DMS114 treated with DMSO at 0.1 percent for 48 hours (cell line): ENCODE results near the gene RNF182.
"Not testable (repeated sequence)": the region's sequence is repeated elsewhere in the genome, so short reads cannot be mapped to it uniquely, and the experiment has no call there.

Experiments used
- DNase-seq: peaks from one replicate; lab custom pipeline; 2025; ENCODE audit not compliant: unreplicated experiment; lab: John Stamatoyannopoulos, UW

The RNF182 gene

DNA sequence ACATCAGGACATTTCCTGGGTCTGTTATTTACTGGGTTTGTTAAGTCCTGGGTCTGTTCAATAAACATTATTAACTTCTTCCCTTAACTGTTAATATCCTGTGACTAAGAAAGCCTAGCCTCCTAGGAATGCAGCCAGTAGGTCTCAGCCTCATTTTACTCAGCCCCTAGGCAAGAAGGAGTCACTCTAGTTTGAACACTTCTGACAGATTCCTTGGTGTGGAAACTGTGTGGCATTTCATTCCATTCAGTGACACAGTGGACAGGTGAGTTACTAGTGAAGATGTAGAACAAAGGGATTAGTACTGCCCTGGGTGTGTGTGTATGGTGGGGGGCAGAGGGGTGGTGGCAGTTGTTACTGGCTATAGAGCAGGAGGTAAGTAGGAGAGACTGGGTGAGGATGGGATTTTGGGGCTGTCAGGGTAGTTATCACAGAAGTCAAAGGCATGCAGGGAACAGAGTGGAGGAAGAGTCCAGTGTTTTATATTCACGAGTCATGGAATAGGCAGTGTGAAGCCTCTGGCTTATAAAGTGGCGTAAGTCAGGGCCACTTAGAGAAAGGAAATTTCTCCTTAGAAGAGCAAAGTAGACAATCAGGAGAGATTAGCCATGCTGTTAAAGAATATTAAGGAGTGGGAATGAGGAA, 28.4 kb downstream of the RNF182 start:
- no peak for DNase-seq

DNA sequence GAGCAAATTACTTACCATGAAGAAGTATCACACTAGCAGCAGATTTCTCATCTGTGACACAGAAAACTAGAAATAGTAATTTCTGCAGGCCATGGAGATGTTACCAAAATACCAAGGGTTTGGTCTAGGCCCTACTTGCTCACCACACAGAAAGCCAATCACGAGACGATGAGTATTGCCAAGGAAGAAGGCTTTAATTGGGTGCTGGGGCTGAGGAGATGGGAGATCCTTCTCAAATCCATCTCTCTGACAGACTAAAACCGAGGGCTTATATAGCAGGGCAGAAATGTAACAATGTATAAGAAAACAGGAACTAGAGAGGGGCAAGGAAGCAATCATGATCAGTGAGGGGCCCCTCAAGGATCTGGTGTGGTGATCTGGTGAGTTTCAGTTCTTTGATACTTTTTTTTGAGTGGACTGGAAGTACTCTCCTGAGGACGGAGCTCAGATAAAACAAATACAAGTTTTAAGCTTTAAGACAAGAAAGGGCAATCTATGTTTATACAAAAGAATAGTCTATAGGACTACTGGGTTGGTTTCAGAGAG, 40.9 kb downstream of the RNF182 start:
- no peak for DNase-seq

DNA sequence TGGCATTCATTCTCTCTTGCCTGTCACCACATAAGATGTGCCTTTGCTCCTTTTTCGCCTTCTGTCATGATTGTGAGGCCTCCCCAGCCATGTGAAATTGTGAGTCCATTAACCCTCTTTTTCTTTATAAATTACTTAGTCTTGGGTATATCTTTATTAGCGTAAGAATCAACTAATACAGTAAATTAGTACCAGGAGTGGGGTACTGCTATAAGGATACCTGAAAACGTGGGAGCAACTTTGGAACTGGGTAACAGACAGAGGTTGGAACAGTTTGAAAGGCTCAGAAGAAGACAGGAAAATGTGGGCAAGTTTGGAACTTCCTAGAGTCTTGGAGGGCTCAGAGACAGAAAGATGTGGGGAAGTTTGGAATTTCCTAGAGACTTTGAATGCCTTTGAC, 46.6 kb downstream of the RNF182 start:
- no peak for DNase-seq

DNA sequence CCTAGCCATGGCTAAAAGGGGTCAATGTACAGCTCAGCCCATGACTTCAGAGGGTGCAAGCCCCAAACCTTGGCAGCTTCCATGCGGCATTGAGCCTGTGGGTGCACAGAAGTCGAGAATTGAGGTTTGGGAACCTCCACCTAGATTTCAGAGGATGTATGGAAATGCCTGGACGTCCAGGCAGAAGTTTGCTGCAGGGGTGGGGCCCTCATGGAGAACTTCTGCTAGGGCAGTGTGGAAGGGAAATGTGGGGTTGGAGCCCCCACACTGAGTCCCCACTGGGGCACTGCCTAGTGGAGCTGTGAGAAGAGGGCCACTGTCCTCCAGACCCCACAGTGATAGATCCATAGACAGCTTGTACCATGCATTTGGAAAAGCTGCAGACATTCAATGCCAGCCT, 47.9 kb downstream of the RNF182 start:
- DNase-seq = not testable (repeated sequence)

DNA sequence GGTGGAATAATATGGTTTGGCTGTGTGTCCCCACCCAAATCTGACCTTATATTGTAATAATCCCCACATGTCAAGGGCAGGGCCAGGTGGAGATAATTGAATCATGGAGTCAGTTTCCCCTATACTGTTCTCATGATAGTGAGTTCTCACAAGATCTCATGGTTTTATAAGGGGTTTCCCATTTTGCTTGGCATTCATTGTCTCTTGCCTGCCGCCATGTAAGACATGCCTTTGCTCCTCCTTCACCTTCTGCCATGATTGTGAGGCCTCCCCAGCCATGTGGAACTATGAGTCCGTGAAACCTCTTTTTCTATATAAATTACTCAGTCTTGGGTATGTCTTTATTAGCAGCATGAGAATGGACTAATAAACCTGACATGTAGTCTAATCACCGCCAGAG, 48.7 kb downstream of the RNF182 start:
- not testable (repeated sequence) for DNase-seq

DNA sequence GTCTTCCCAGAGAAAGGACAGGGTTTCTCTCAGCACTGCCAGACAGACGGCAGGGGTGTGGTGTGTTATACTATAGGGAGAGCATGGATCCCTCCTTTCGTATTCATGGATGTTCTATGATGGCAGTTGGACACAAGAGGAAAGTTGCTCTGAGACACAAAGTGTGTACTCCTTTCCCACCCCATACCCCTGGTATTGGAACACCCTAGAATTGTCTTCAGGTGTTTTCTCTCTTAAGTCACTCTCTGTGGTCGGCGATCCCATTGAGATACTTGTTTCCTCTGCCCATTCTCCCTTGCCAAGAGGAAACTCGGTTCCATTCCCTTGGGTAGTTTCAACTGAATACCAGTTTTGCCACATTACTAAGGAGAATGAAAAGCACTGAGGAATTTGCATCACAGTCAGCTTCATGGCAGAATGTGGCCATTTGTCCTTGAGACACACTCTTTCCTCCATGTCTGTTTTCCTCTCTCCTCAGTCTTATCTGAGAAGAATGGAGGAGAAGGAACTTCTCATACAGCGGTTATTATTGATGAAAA, 53.4 kb downstream of the RNF182 start:
- DNase-seq = no peak

DNA sequence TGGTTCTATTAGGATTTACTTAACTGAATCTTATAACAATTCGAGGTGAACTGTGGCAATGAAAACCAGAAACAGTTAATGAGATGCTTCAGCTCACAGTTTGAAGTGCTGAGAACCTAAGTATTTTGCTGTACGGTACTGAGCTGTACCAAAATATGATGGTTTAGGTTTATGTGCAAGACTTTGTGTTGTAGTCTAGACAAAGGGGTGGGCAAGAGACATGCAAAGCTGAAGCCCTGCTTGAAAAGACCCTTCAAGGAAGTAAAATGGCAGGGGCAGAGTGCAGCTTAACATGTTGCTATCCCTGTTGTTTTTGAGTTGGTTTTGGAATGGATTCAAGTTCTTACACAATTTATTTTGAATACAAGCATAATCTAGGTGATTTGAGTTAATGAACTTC, 54.0 kb downstream of the RNF182 start:
- DNase-seq = no peak

DNA sequence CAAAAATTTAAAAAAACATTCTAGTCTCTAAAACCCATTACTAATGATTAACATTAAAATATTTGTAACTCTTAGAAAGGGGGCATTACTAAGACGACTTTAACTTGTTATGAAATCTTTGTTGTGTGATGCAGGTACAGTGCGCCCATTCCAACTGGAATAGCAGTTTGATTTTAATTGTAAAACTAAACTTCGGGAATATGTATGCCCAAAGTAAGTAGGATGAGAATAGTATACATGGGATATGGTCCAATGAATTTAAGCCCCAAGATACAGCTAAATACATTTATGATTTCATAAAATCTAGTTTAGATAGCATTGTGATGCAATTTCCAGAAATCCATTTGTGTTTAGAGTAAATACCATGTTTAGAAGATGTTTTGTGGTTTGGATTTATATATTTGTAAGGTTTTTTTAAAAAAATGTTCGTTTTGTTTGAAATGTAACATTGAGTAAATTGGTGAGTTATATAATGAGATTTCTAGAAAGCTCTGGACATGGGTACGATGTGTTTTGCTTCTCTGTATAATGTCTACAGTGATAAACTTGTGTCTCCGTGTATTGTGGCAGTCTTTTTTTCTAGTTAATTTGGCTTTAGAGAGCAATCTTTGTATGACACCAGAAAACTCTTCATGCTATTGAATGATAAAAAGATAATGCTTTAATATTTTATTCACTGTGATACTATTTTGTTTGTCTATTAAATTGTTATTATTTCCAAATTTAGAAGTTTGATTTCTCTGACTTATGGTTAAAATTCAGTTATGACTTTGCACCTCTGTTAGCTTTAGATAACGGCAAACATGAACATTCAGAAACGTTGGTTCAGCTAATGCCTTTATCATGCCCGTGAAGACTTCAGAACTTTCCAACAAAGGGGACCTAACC, 54.8 kb downstream of the RNF182 start:
- no peak for DNase-seq

DNA sequence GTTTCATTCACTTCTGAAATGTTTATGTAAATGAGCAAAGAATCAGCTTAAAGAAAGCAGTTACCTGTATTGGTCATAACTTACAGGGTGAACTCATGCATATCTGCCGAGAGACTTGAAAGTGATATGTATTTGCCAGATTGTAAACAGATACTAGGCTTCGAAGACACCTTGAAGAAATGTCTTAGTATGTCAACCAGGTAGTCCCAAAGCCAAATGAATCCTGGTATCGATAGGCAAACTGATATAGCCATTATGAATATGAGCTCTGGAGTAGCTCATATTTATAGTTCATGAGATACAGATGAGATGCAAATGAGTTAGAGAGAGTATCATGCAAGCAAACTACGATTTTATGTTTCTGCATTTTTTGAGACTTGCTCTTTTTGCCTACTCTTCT, 55.8 kb downstream of the RNF182 start:
- DNase-seq = no peak

DNA sequence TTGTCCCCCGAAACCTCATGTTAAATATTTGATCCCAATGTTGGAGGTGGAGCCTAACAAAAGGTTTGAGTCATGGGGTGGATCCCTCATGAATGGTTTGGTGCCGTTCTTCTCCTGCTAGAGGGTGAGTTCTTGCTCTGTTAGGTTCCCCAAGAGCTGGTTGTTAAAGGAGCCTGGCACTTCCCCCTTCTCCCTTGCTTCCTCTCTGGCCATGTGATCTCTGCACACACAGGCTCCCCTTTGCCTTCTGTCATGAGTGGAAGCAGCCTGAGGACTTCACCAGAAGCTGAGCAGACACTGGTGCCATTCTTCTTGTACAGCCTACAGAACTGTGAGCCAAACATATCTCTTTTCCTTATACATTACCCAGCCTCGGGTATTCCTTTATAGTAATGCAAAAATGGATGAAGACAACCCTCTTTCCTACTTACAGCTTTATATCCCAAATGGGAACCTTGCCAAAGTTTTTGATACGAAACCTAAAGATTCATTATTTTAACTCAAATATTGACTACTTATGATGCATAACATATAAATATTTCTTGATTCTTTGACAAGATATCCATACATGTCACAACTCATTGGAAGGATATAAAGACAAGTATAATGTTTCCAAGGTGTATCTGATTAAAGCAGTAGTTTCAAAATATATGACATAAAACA, 61.0 kb downstream of the RNF182 start:
- no peak for DNase-seq

DNA sequence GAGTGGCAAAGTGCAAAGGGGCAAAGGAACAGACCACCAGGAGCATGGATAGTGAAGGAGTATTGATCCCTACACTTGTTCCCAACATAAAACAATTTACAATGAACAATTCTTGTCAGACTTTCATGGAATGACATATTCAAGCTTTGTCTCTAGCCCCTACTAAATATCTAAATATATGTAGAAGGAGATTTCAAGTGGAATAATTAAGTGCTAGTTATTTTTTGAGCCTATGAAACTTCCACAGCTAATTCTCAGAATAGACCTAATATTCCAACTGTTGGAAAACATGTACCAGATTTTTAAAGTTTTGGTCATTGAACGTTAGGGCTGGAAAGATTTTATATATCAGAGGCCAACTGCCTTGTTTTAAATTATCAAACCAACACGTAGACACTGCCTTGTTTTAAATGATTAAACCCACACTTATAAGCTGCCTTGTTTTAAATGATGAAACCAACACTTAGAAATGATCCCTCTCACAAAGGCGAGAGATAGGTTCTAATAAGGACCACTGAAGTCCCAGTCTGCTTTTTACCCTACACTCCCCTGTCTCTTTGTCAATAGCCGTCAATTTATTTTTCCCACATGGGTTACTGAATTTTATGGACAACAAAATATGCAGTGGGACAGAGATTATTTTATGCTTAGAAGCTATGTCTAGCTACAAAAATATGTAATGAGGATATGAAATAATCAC, 62.1 kb downstream of the RNF182 start:
- no peak for DNase-seq

DNA sequence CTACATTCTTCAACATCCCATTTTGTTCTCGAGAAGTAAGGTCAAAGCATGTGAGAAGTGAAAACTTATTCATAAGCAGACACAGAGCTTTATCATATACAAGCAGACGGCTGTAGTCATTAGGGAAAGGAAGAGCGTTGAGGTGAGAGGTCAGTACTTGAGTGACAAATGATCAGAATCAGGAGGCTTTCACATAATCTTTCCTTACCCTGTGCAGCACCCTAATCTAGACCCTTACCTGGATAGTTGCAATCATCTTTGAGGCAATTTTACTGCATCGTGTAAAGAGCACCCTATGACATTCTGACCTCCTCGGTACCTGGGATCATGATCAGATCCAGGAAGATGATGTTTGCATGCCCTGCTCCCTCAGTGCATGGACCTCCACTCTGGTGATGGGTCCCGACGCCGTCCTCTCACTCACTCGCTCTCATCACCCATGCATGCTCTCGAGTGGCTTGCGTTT, 62.7 kb downstream of the RNF182 start:
- DNase-seq = no peak

DNA sequence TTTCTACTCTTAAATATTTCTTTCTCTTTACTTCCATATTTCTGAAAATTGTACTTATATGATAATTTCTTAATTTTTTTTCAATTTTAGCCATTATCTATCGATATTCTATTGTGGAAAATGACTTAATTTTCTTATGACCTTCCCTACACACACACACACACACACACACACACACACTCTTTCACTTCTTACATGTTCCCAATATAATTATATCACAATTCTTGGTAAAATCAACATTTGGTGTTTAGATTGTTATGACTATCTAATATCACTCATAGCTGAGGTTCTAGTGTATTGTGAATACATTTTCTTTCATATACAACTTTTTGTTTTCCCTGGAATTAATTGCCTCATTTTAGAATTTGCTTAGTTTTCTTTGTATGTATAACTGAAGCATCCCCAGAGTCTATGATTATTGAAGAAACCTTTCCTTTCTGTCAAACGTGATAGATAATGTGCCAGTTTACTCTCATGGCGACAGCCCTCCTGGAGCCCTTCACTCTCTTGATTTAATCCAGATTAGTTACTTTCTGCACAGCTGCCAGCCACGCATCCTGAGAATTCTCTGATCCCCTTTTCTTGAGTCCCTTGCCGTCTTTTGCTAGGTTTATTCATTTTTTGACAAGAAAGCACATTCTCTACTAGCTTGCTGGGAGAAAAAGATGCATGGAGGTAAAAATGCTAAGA, 63.4 kb downstream of the RNF182 start:
- no peak for DNase-seq

DNA sequence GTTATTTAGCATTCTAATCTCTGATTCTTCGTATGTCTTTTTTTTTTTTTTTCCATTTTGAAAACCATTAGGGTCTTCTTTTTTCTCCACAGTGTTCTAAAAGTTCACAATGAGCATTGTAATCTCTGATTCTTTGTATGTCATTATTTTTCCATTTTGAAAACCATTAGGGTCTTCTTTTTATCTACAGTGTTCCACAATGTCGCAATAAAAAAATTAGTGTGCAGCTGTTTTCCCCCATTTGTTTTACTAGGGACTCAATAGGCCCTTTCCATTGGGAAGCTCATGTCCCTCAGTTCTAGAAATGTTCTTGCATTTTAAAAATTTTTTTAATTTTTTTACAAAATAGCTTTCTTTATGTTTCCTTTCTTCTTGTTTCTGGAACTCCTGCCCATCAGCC, 64.2 kb downstream of the RNF182 start:
- no peak for DNase-seq

DNA sequence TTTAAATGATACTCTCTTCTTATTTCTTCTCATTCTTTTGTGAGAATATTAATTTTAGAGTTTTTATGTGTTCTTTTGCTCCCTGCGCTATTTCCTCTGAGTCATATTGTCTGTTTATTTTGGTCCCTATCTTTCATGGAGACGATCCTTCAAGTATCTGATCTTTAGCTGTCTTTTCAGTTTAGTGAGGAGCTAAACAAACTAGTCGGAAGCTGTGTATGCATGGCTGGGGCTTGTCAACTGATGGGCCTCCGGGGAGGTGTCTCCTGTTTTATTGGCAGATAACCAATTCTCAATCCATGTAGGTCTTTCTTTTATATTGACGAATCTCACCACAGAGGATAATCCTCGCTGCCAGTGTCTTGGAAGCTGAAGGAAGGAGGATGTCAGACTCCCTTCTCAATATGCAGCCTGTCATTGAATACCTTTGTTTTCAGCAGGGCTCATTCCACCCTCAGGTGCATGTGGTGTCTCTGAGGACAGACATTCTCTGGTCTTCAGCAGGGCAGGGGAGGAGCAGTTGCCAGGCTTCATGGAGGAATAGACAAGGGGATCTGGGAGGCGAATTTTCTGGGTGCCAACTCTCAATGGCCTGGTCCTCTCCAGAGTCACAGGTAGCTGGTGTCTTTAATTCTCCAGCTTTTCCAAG, 64.9 kb downstream of the RNF182 start:
- DNase-seq = no peak

DNA sequence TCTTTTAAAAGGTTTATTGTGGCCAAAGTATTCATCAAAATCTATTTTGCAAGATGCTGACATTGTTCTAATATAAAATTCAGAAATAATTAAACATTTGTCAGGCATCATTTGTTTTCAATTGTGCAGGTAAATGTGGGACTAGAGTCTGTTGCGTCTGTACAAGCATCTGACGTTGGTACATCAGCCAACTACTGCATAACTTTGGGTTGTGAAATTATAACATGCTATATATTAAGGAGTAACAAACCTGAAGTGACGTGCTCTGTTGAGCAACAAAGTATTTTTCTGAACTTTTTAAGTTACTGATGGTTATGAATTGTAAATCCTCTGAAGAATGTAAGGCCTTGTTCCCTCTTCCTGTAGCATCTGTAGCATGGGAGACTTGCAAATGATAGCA, 66.0 kb downstream of the RNF182 start:
- no peak for DNase-seq

DNA sequence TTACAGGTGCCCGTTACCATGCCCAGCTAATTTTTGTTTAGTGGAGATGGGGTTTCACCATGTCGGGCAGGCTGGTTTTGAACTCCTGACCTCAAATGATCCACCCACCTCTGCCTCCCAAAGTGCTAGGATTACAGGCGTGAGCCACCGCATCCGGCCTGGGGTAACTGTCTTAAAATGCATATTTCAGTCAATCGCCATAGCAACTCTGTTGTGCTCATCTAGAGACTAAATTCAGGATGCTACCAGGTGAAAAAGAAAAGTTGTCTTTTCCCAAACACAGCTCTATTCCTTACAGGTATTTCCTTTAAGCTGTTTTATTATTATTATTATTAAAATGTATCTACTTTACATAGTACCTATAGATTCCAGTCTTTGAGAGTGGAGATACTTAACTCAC, 66.6 kb downstream of the RNF182 start:
- no peak for DNase-seq

DNA sequence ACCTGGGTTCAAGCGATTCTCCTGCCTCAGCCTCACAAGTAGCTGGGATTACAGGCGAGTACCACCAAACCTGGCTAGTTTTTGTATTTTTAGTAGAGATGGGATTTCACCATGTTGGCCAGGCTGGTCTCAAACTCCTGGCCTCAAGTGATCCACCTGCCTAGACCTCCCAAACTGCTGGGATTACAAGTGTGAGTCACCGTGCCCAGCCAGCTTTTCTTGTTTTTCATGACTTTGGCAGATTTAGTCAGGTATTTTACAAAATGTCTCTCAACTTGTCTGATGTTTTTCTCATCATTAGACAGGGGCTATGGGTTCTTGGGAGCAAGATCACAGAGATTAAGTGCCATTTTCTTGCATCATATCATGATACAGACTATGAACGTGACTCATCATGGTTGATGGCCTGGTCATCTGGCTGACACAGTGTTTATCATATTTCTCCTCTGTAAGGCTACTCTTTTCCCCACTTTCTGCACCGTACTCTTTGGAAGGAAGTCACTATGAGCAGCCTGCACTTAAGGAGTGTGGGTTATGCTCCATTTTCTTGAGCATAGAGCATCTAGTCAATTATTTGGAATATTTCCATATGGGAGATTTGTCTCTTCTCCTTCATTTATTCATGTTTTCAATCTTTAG, 67.8 kb downstream of the RNF182 start:
- DNase-seq = no peak

DNA sequence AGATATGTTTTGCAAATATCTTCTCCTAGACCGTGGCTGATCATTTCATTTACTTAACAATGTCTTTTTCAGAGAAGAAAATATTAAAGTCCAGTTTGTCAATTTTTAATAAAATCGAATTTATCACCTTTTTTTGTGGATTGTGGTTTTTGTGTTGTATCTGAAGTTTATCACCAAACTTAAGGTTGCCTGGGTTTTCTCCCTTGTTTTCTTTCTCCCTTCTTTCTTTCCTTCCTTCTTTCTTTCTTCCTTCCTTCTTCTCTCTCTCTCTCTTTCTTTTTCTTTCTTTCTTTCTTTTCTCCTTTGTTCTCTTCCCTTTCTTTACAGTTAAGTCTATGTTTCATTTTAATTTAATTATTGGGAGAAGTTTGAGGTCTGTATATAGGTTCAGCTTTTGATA, 68.7 kb downstream of the RNF182 start:
- no peak for DNase-seq
